Activated CD8-positive, alpha-beta T cell treated with anti-CD3 and anti-CD28 coated beads, Interleukin-2, amount 10 ng/mL, durations not matched to agents 7 days and 5 days (primary cell): ENCODE results near the gene EXOC6B. TPM values are rescaled to one million over a fixed set of nuclear protein-coding genes. Genes with fewer than 3 reads are reported as not detected.
"Not testable (repeated sequence)": the region's sequence is repeated elsewhere in the genome, so short reads cannot be mapped to it uniquely, and the experiment has no call there.

ENCODE experiments used
- ATAC-seq: fragments of 150-1000 bp; cut with Tn5 transposase; one replicate; pipeline ENCODE4 v1.10.0; 2021; ENCODE audit warnings: moderate library complexity
- CTCF ChIA-PET: fragments of 350-600 bp; sonication (Branson Sonifier 250); formaldehyde crosslinking; loops from one replicate; lab custom pipeline; 2021; ENCODE audit warnings: antibody characterized with exemption; lab: Charles Lee
- POLR2A ChIA-PET: fragments of 350-600 bp; sonication (Branson Sonifier 250); formaldehyde crosslinking; loops from one replicate; lab custom pipeline; 2021; ENCODE audit warnings: antibody characterized with exemption; lab: Charles Lee
- DNase-seq: peaks from one replicate; pipeline ENCODE4 v3.0.0-alpha.2; 2020
- H3K27ac Mint-ChIP-seq: one replicate; pipeline ENCODE4 v1.8.0; 2021; ENCODE audit warnings: mild to moderate bottlenecking, mixed read lengths
- H3K27me3 Mint-ChIP-seq: one replicate; pipeline ENCODE4 v1.8.0; 2021; ENCODE audit warnings: low read depth, mixed read lengths
- H3K36me3 Mint-ChIP-seq: one replicate; pipeline ENCODE4 v1.8.0; 2021; ENCODE audit warnings: low read depth, mixed read lengths
- H3K4me1 Mint-ChIP-seq: one replicate; pipeline ENCODE4 v1.8.0; 2021; ENCODE audit warnings: low read depth, mixed read lengths
- H3K4me3 Mint-ChIP-seq: one replicate; pipeline ENCODE4 v1.8.0; 2021; ENCODE audit warnings: mild to moderate bottlenecking, mixed read lengths
- H3K9me3 Mint-ChIP-seq: one replicate; pipeline ENCODE4 v1.8.0; 2022; ENCODE audit warnings: mixed read lengths; ENCODE audit not compliant: insufficient read depth
- total RNA-seq, 2 experiments: library from RNA; stranded (reverse); gene quantifications; one replicate each; pipeline ENCODE4 v1.2.3, GENCODE V29; 2021

The EXOC6B gene
- total RNA-seq, 2 experiments from 2014 or later: 17.8 to 18.8 TPM

DNA sequence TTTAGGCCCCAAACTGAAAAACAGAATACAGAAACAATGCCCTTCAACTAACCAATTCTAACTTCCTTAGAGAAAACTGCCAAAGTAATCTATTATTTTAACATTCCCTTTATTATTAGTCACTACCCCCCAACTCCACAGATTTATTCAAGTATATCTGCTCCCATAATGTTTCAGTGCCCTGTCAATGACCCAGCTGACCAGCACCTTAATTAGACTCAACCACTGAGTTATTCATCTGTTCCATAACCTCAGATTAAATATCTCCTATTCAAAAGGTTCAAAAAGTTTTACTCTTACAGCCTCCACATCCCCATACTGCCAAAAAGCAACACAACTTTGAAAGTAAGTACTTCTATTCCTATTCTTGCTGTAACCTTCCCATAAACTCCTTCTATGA lies 202.4 kb downstream of the EXOC6B start:
- ChIA-PET CTCF (no interaction called here), POLR2A (no interaction called here)
- H3K4me3 Mint-ChIP-seq: no peak overlapping the region
- H3K27me3 Mint-ChIP-seq: no peaks in the 10 kb centered on the region
- ATAC-seq (no peak), DNase-seq (no peak)
- no peaks in the 10 kb centered on the region for H3K4me1 Mint-ChIP-seq
- no peaks in the 10 kb centered on the region for H3K9me3 Mint-ChIP-seq
- no peak overlapping the region for H3K27ac Mint-ChIP-seq
- no peaks in the 10 kb centered on the region for H3K36me3 Mint-ChIP-seq

DNA sequence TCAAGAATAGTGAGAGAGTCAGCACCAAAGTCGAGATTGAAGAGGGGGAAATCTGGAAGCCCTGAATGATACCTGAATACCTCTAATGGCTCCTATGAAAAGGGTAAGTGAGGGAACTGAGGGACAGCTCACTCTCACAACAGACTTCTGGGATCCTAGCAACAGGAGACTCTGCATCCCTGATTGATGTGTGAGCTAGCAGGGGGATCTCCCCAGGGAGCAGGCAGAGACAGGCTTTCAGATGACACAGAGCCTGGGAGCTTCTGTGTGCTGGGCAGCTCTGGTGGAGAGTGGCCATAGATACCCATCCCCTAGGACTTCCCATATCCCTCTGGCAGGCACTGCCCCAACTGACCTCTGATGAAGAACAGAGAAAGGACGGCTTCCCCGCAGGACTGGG lies 206.2 kb downstream of the EXOC6B start:
- DNase-seq (no peak), ATAC-seq (no peak)
- ChIA-PET CTCF (no interaction called here), POLR2A (no interaction called here)
- H3K27ac Mint-ChIP-seq: no peak overlapping the region
- H3K9me3 Mint-ChIP-seq: no peaks in the 10 kb centered on the region
- H3K4me3 Mint-ChIP-seq: no peak overlapping the region
- no peaks in the 10 kb centered on the region for H3K36me3 Mint-ChIP-seq
- H3K27me3 Mint-ChIP-seq: no peaks in the 10 kb centered on the region
- no peaks in the 10 kb centered on the region for H3K4me1 Mint-ChIP-seq

DNA sequence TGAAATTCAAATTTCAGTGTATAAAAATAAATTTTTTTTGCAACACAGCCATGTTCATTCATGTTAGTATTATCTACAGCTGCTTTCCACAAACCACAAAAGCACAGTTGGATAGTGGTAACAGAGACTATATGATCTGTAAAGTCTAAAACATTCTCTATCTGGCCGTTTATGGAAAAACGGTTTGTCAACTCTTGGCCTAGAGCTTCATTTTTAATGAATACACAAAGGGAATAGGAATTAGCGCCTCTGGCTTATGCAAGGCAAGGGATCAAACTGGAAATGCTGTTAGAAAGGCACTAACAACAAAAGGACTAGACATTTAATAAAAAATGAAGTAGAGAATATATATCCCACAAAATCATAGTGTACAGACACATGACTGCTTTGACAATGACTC lies 211.9 kb downstream of the EXOC6B start:
- H3K36me3 Mint-ChIP-seq: no peaks in the 10 kb centered on the region
- H3K27ac Mint-ChIP-seq: no peak overlapping the region
- H3K4me3 Mint-ChIP-seq: no peak overlapping the region
- H3K27me3 Mint-ChIP-seq: no peaks in the 10 kb centered on the region
- ChIA-PET CTCF (interaction anchor here (1.5 kb wide), 1 partner anchor 34 kb away, joined by 3 read pairs; no protein-coding TSS in a partner anchor), POLR2A (no interaction called here)
- H3K4me1 Mint-ChIP-seq: no peaks in the 10 kb centered on the region
- DNase-seq (no peak), ATAC-seq (no peak)
- no peaks in the 10 kb centered on the region for H3K9me3 Mint-ChIP-seq

DNA sequence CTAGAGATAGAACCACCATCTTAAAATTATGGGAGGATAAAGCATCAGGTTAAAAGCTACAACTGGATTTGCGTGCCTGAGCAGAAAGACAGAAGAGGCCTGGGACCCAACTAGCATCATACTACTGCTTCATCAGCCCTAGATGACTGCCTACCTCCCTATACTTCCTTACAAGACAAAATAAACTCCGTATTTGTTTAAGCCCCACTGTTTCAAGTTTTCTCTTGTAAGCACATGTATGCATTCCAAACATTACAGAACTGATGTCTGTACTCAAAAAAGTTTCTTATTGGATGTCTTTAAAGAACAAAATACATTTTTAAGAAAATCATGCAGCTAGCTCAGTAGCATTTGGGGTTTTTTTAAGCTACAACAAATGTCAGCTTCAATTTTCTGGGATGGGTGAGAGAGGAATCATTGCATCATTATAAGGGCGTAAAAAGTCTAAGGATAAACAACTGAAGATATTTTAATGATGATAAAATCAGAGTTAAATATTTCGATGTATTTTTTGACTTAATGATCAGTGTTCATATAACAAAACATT lies 213.1 kb downstream of the EXOC6B start:
- H3K36me3 Mint-ChIP-seq: no peaks in the 10 kb centered on the region
- ChIA-PET POLR2A (no interaction called here), CTCF (no interaction called here)
- no peak overlapping the region for H3K27ac Mint-ChIP-seq
- no peaks in the 10 kb centered on the region for H3K4me1 Mint-ChIP-seq
- DNase-seq (no peak), ATAC-seq (no peak)
- no peaks in the 10 kb centered on the region for H3K27me3 Mint-ChIP-seq
- no peaks in the 10 kb centered on the region for H3K9me3 Mint-ChIP-seq
- H3K4me3 Mint-ChIP-seq: no peak overlapping the region

DNA sequence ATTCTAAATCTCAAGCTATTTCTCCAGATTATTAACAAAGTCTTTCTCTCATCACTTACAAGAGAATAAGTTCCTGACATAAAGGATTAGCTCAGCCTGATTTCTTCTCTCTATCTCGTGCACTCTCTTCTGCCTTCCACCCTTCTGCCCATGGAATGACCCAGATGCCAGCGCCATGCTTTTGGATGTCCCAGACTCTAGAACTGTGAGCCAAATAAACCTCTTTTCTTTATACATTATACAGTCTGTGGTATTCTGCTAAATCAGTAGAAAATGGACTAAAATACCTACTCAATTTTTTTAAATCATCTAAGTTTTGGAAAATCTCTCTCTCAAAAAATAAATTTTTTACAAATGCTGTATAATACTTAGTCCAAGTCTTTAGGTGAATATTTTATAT lies 218.6 kb downstream of the EXOC6B start:
- no peaks in the 10 kb centered on the region for H3K4me1 Mint-ChIP-seq
- no peaks in the 10 kb centered on the region for H3K36me3 Mint-ChIP-seq
- no peak overlapping the region for H3K4me3 Mint-ChIP-seq
- DNase-seq: no peak
- CTCF ChIA-PET: interaction anchor here (0.6 to 2.0 kb wide), 2 partner anchors 683 to 1063 kb away, joined by 3 to 5 read pairs; no protein-coding TSS in a partner anchor
- no peaks in the 10 kb centered on the region for H3K27me3 Mint-ChIP-seq
- no peaks in the 10 kb centered on the region for H3K9me3 Mint-ChIP-seq
- POLR2A ChIA-PET: no interaction called here
- H3K27ac Mint-ChIP-seq: no peak overlapping the region
- ATAC-seq: no peak

DNA sequence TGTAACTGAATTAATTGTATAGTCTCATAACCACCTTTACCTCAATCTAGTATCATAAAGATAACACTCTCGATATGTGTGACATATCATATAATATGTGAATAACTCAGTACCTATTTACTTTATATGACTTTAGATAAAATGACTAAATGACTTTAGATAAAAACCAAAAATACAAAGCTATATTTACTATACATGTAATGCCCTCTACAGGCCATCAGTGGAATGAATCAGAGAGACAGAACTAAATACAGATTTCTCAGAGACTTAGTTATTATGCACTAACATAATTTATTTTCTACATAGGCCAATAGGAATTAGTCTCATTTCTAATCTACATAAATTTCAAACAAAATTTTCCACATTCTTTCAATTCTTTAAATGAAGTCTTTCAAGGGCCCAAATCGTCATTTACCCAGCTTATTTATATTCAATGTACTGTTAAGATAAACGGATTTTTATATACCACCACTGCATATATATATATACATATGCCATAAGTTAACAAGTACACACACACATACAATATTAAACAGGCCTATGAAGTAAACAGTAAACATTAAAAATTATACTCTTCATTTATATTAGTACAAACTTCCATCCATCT lies 219.9 kb downstream of the EXOC6B start:
- CTCF ChIA-PET: interaction anchor here (1.0 to 2.0 kb wide), 5 partner anchors 9 to 682 kb away, joined by 3 to 5 read pairs (median 3); no protein-coding TSS in a partner anchor
- H3K27ac Mint-ChIP-seq: no peak overlapping the region
- H3K36me3 Mint-ChIP-seq: no peaks in the 10 kb centered on the region
- DNase-seq: no peak
- no peaks in the 10 kb centered on the region for H3K4me1 Mint-ChIP-seq
- H3K27me3 Mint-ChIP-seq: no peaks in the 10 kb centered on the region
- no peaks in the 10 kb centered on the region for H3K9me3 Mint-ChIP-seq
- ATAC-seq: no peak
- POLR2A ChIA-PET: no interaction called here
- H3K4me3 Mint-ChIP-seq: no peak overlapping the region

DNA sequence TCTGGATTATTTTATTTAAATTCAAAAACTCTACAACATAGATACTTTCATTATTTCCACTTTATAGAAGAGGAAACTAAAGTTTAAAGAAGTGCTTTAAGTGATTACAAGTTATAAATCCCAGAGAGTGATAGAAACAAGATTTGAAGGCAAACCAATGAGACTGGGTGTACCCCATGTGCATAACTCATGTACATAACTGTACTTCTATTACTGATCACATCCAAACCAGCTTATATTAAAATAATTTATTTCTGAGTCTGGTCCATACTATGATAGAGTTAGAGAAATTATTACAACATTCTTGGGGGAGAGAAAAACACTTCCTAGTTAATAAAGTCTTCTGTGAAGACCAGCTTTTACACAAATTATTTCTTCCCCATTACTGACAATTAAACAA lies 221.4 kb downstream of the EXOC6B start:
- Mint-ChIP-seq H3K4me1 (no peaks in the 10 kb centered on the region), H3K4me3 (no peak overlapping the region), H3K36me3 (no peaks in the 10 kb centered on the region), H3K27ac (no peak overlapping the region), H3K27me3 (no peaks in the 10 kb centered on the region), H3K9me3 (no peaks in the 10 kb centered on the region)
- DNase-seq (no peak), ATAC-seq (no peak)
- POLR2A ChIA-PET: interaction anchor here (0.6 kb wide), 1 partner anchor 17 kb away, joined by 3 read pairs; no protein-coding TSS in a partner anchor
- CTCF ChIA-PET: no interaction called here

DNA sequence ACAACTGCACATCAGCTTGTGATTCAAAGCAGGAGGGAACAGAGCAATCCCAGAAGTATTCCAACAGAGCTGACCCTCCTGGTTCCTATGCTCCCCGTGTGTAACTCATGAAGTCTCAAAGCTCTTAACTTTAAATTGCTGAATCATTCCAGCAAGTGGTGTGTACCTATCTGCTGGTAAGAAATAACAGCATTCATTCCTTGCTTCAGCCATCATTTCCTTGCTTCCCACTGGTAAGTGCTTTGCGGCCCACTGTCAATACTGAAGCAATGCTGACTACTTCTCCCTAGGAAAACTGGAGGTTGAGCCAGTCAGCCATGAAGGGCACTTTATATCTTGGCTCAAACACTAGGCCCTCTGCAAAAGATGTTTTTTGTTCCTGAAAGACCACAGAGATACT lies 222.4 kb downstream of the EXOC6B start:
- CTCF ChIA-PET: no interaction called here

DNA sequence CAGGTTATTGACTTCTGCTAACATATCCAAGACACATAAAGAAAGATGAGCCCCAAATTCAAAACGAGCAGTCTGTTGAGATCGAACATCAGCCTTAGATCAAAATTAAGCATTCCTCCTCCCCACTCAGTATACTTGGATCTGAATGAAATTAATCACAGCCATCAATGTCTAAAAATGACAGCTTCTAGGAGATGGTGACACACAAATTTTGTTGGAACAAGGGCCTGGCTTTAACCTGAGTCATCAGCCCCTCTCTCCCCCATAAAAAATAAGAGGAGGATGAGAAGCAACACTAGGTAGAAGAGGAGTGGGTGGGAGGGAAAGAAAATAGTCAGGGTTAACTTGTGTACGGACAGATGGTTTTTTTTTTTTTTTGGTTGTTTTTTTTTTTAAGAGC lies 223.1 kb downstream of the EXOC6B start:
- ATAC-seq: no peak
- no peaks in the 10 kb centered on the region for H3K36me3 Mint-ChIP-seq
- DNase-seq: no peak
- ChIA-PET CTCF (no interaction called here), POLR2A (no interaction called here)
- no peak overlapping the region for H3K27ac Mint-ChIP-seq
- H3K4me1 Mint-ChIP-seq: no peaks in the 10 kb centered on the region
- H3K4me3 Mint-ChIP-seq: no peak overlapping the region
- H3K27me3 Mint-ChIP-seq: peaks cover 2% of the 10 kb centered on the region
- H3K9me3 Mint-ChIP-seq: no peaks in the 10 kb centered on the region

More for the DNA sequence above, 222.4 kb downstream of the EXOC6B start:
- DNase-seq (no peak), ATAC-seq (no peak)
- peaks cover 1% of the 10 kb centered on the region for H3K27me3 Mint-ChIP-seq
- no peaks in the 10 kb centered on the region for H3K36me3 Mint-ChIP-seq
- H3K4me1 Mint-ChIP-seq: no peaks in the 10 kb centered on the region
- POLR2A ChIA-PET: no interaction called here
- no peak overlapping the region for H3K4me3 Mint-ChIP-seq
- no peaks in the 10 kb centered on the region for H3K9me3 Mint-ChIP-seq
- no peak overlapping the region for H3K27ac Mint-ChIP-seq

DNA sequence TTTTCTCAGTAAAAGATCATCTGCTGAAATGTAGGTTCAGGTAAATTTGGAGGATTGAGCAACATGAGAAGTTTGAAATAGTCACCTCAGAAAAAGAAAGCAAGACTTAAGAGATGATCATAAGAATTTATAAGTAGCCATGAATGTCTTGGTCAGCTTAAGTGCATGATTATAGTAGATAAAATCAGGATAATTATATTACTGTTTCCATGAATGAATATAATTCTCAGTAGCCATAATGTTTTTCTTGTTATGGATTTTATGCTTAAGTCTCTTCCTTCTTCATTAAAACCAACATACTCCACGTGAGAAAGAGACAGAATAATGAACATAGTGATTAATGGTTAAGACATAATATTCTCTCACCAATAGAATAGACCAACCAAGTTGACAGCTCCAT lies 223.7 kb downstream of the EXOC6B start:
- no peaks in the 10 kb centered on the region for H3K9me3 Mint-ChIP-seq
- POLR2A ChIA-PET: no interaction called here

DNA sequence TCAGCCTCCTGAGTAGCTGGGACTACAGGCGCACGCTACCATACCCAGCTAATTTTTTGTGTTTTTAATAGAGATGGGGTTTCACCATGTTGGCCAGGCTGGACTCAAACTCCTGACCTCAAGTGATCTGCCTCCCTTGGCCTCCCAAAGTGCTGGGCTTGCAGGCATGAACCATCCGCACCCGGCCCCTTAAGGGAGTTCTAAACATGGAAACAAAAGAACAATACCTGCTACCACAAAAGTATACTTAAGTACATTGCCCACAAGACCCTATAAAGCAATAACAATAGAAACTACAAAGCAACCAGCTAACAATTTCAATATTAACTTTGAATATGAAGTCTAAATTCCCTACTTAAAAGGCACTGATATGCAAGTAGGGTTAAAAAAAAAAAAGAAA lies 242.0 kb downstream of the EXOC6B start:
- H3K4me3 Mint-ChIP-seq, POLR2A ChIA-PET, CTCF ChIA-PET, ATAC-seq, H3K27me3 Mint-ChIP-seq, H3K4me1 Mint-ChIP-seq, H3K27ac Mint-ChIP-seq, H3K36me3 Mint-ChIP-seq, DNase-seq, H3K9me3 Mint-ChIP-seq: not testable (repeated sequence)

More for the DNA sequence above, 223.7 kb downstream of the EXOC6B start:
- ATAC-seq (no peak), DNase-seq (no peak)
- H3K27ac Mint-ChIP-seq: no peak overlapping the region
- no peaks in the 10 kb centered on the region for H3K36me3 Mint-ChIP-seq
- peaks cover 2% of the 10 kb centered on the region for H3K27me3 Mint-ChIP-seq
- no peaks in the 10 kb centered on the region for H3K4me1 Mint-ChIP-seq
- CTCF ChIA-PET: no interaction called here
- H3K4me3 Mint-ChIP-seq: no peak overlapping the region

DNA sequence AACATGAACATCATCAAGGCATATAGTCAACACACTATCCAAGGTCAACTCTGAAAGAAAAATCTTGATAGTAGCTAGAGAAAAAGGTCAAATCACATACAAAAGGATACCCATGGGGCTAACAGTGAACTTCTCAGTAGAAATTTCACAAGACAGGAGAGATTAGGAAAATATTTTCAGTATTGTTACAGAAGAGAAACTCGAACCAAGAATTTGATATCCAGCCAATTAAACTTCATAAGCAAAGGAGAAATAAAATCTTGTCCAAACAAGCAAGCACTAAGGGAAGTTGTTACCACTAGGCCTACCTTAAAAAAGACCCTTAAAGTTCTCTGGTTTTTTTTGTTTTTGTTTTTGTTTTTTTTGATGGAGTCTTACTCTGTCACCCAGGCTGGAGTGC lies 242.5 kb downstream of the EXOC6B start:
- no peaks in the 10 kb centered on the region for H3K27me3 Mint-ChIP-seq
- CTCF ChIA-PET: no interaction called here

More for the DNA sequence above, 242.5 kb downstream of the EXOC6B start:
- H3K4me1 Mint-ChIP-seq: no peaks in the 10 kb centered on the region
- no peak overlapping the region for H3K4me3 Mint-ChIP-seq
- no peaks in the 10 kb centered on the region for H3K9me3 Mint-ChIP-seq
- no peak overlapping the region for H3K27ac Mint-ChIP-seq
- DNase-seq: no peak
- ATAC-seq: no peak
- H3K36me3 Mint-ChIP-seq: no peaks in the 10 kb centered on the region
- POLR2A ChIA-PET: no interaction called here
